Smooth muscle cell (in vitro differentiated cells): ENCODE measurements around the gene EFNA2. TPM values are rescaled to one million over a fixed set of nuclear protein-coding genes. Genes with fewer than 3 reads are reported as not detected.
"Not testable (repeated sequence)": the region's sequence is repeated elsewhere in the genome, so short reads cannot be mapped to it uniquely, and the experiment has no call there.

Experiments used
- DNase-seq: peaks from one replicate; lab custom pipeline; 2025; ENCODE audit not compliant: unreplicated experiment; lab: John Stamatoyannopoulos, UW
- H2AFZ ChIP-seq: fragments of 200-600 bp; sonication (generic); 2 replicates; pipeline ENCODE4 v1.6.0; 2016; ENCODE audit warnings: antibody characterized with exemption, low read depth, mild to moderate bottlenecking
- H3F3A ChIP-seq: fragments of 200-600 bp; sonication (generic); 2 replicates; pipeline ENCODE4 v1.6.0; 2017; ENCODE audit warnings: antibody characterized with exemption, low read depth
- H3K27ac ChIP-seq: fragments of 200-600 bp; sonication (generic); 2 replicates; pipeline ENCODE4 v1.5.1; 2016; ENCODE audit warnings: low read depth, mild to moderate bottlenecking
- H3K27me3 ChIP-seq: fragments of 200-600 bp; sonication (generic); 2 replicates; pipeline ENCODE4 v1.6.1; 2016; ENCODE audit warnings: low read depth, mild to moderate bottlenecking
- H3K36me3 ChIP-seq: fragments of 200-600 bp; sonication (generic); 2 replicates; pipeline ENCODE4 v1.5.1; 2016; ENCODE audit warnings: low read depth
- H3K4me1 ChIP-seq: fragments of 200-600 bp; sonication (generic); 2 replicates; pipeline ENCODE4 v1.5.1; 2016; ENCODE audit warnings: low read depth
- H3K4me2 ChIP-seq: fragments of 200-600 bp; sonication (generic); 2 replicates; pipeline ENCODE4 v1.6.0; 2016; ENCODE audit warnings: mild to moderate bottlenecking
- H3K4me3 ChIP-seq: fragments of 200-600 bp; sonication (generic); 2 replicates; pipeline ENCODE4 v1.5.1; 2016; ENCODE audit warnings: mild to moderate bottlenecking
- H3K79me2 ChIP-seq: fragments of 200-600 bp; sonication (generic); 2 replicates; pipeline ENCODE4 v1.6.0; 2016; ENCODE audit warnings: low read depth, mild to moderate bottlenecking
- H3K9ac ChIP-seq: fragments of 200-600 bp; sonication (generic); 2 replicates; pipeline ENCODE4 v1.6.0; 2016; ENCODE audit warnings: low read depth
- H3K9me3 ChIP-seq: fragments of 200-600 bp; sonication (generic); replicated peaks from 2 replicates; pipeline ENCODE4 v1.5.1; 2016; ENCODE audit warnings: low read depth
- H4K20me1 ChIP-seq: fragments of 200-600 bp; sonication (generic); 2 replicates; pipeline ENCODE4 v1.6.0; 2016; ENCODE audit warnings: low read depth
- CTCF ChIP-seq: fragments of 200-600 bp; sonication (generic); IDR thresholded peaks from 2 replicates; pipeline ENCODE4 v1.5.1; 2017; ENCODE audit warnings: borderline replicate concordance, mild to moderate bottlenecking, antibody characterized with exemption; ENCODE audit not compliant: insufficient read depth, poor library complexity, severe bottlenecking
- WGBS: methylation state at CpG from one replicate; pipeline ENCODE4 v1.1.7; 2016; ENCODE audit warnings: low lambda C conversion rate; 5-methylcytosine and 5-hydroxymethylcytosine counted together
- polyA plus RNA-seq: library from polyadenylated mRNA; unstranded; fragments of >200 nt; fragmentation: Nextera tagmentation; extraction: Ambion mirVana; gene quantifications from 2 replicates; pipeline ENCODE4 v1.2.1, GENCODE V29; 2016
- total RNA-seq: library from RNA; depleted of rRNA; stranded (reverse); fragments of >200 nt; gene quantifications from 2 replicates; pipeline ENCODE4 v1.2.3, GENCODE V29; 2014

EFNA2 gene
- total and polyA plus RNA-seq, 2 experiments from 2014 or later: 0.89 to 6.2 TPM

GRCh38 chr19:1316466-1316865 lies 30.8 kb downstream of the EFNA2 start:
- Histone ChIP-seq H3K79me2 (no peaks in the 10 kb centered on the region), H2AFZ (no peak overlapping the region)

GRCh38 chr19:1317274-1318003 lies 31.8 kb downstream of the EFNA2 start:
- Histone ChIP-seq H3K9ac (no peak overlapping the region), H3K9me3 (no peaks in the 10 kb centered on the region), H3F3A (no peaks in the 10 kb centered on the region), H2AFZ (no peak overlapping the region), H3K4me3 (no peak overlapping the region), H3K4me1 (peaks cover 6% of the 10 kb centered on the region), H3K79me2 (no peaks in the 10 kb centered on the region), H3K36me3 (no peaks in the 10 kb centered on the region), H3K27ac (no peak overlapping the region), H4K20me1 (no peaks in the 10 kb centered on the region), H3K27me3 (peaks cover 24% of the 10 kb centered on the region), H3K4me2 (no peak overlapping the region)
- WGBS: 87% methylated on average over 17 of the region's 17 CpGs
- no peak for DNase-seq
- no peak for TF ChIP-seq CTCF

More at GRCh38 chr19:1316466-1316865, 30.8 kb downstream of the EFNA2 start:
- no peak overlapping the region for H3K4me2 ChIP-seq
- no peaks in the 10 kb centered on the region for H3K9me3 ChIP-seq
- no peak overlapping the region for H3K4me3 ChIP-seq
- no peak overlapping the region for H3K27ac ChIP-seq
- peaks cover 24% of the 10 kb centered on the region for H3K27me3 ChIP-seq
- H3K36me3 ChIP-seq: no peaks in the 10 kb centered on the region
- H3F3A ChIP-seq: no peaks in the 10 kb centered on the region
- TF ChIP-seq CTCF: no peak
- no peaks in the 10 kb centered on the region for H4K20me1 ChIP-seq
- peaks cover 6% of the 10 kb centered on the region for H3K4me1 ChIP-seq
- WGBS: 85% methylated on average over 13 of the region's 13 CpGs
- DNase-seq: no peak
- H3K9ac ChIP-seq: no peak overlapping the region

GRCh38 chr19:1318678-1319471 lies 33.2 kb downstream of the EFNA2 start:
- Histone ChIP-seq H3K9me3 (no peaks in the 10 kb centered on the region), H4K20me1 (no peaks in the 10 kb centered on the region), H3K36me3 (no peaks in the 10 kb centered on the region), H3K4me1 (peaks cover 6% of the 10 kb centered on the region), H3K27me3 (peaks cover 24% of the 10 kb centered on the region), H3F3A (no peaks in the 10 kb centered on the region), H2AFZ (no peak overlapping the region), H3K4me3 (no peak overlapping the region), H3K27ac (no peak overlapping the region), H3K79me2 (no peaks in the 10 kb centered on the region), H3K9ac (no peak overlapping the region), H3K4me2 (no peak overlapping the region)
- WGBS: 82% methylated on average over 45 of the region's 46 CpGs
- DNase-seq: no peak
- TF ChIP-seq CTCF: no peak

DNA sequence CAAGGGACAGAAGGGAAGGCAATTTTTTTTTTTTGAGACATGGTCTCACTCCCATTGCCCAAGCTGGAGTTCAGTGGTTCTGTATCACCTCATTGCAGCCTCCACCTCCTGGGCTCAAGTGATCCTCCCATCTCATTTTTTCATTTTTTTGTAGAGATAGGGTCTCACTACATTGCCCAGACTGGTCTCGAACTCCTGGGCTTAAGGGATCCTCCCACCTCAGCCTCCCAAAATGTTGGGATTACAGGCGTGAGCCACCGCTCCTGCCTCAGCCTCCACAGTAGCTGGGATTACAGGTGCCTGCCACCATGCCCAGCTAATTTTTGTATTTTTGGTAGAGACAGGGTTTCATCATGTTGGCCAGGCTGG lies 34.6 kb downstream of the EFNA2 start:
- not testable (repeated sequence) for H3K36me3 ChIP-seq, H3K4me1 ChIP-seq, H3K79me2 ChIP-seq, H3K9me3 ChIP-seq, H3K9ac ChIP-seq, H4K20me1 ChIP-seq, H3K4me3 ChIP-seq, DNase-seq, H3F3A ChIP-seq, H2AFZ ChIP-seq, H3K27ac ChIP-seq, H3K4me2 ChIP-seq
- 93% methylated on average over 3 of the region's 3 CpGs for WGBS
- H3K27me3 ChIP-seq: peaks cover 21% of the 10 kb centered on the region
